IPS-18a (cell line): ENCODE measurements around the gene PUS7L.
A peak's percentile ranks its signal among the peaks of the same experiment; 100 is the strongest.
"Not testable (repeated sequence)": the region's sequence is repeated elsewhere in the genome, so short reads cannot be mapped to it uniquely, and the experiment has no call there.

Experiments used
- H3K27ac ChIP-seq: one replicate; pipeline ENCODE4 v1.5.1; 2013; ENCODE audit warnings: low read length
- H3K27me3 ChIP-seq: one replicate; pipeline ENCODE4 v1.6.1; 2013; ENCODE audit warnings: mild to moderate bottlenecking, low read length; ENCODE audit not compliant: control insufficient read depth, insufficient read depth
- H3K36me3 ChIP-seq: one replicate; pipeline ENCODE4 v1.6.1; 2013; ENCODE audit warnings: low read depth, low read length; ENCODE audit not compliant: control insufficient read depth
- H3K4me1 ChIP-seq: one replicate; pipeline ENCODE4 v1.6.1; 2013; ENCODE audit warnings: low read depth, low read length; ENCODE audit not compliant: control insufficient read depth
- H3K4me3 ChIP-seq: one replicate; pipeline ENCODE4 v1.5.1; 2013; ENCODE audit warnings: low read length
- H3K9ac ChIP-seq: one replicate; pipeline ENCODE4 v1.6.1; 2013; ENCODE audit warnings: mild to moderate bottlenecking, low read length, moderate library complexity
- H3K9me3 ChIP-seq: one replicate; pipeline ENCODE4 v1.6.1; 2013; ENCODE audit warnings: low read depth, low read length; ENCODE audit not compliant: control insufficient read depth

Gene PUS7L

DNA sequence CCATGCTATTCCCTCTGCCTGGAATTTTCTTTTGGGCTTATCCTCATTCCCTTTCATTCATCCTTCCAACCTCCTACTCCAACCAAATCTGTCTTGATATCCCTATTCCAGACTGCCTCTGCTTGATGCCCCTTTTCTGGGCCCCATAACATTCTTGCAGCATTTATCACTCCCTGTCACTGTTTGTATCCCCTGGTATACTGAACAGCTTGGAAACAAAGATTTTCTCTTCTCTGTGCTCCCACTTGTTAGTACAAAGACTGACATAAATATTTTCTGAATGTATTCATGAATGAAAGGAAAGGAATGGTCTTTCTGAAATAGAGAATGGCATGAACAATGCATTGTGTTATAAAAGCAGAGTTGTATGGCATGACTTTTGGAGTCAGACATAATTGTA, 7.7 kb upstream of the PUS7L start:
- no peaks in the 10 kb centered on the region for H3K9me3 ChIP-seq
- H3K4me1 ChIP-seq: peaks cover 22% of the 10 kb centered on the region
- H3K36me3 ChIP-seq: no peaks in the 10 kb centered on the region
- H3K27ac ChIP-seq: no peak overlapping the region
- no peak overlapping the region for H3K4me3 ChIP-seq
- no peaks in the 10 kb centered on the region for H3K27me3 ChIP-seq
- no peak overlapping the region for H3K9ac ChIP-seq

DNA sequence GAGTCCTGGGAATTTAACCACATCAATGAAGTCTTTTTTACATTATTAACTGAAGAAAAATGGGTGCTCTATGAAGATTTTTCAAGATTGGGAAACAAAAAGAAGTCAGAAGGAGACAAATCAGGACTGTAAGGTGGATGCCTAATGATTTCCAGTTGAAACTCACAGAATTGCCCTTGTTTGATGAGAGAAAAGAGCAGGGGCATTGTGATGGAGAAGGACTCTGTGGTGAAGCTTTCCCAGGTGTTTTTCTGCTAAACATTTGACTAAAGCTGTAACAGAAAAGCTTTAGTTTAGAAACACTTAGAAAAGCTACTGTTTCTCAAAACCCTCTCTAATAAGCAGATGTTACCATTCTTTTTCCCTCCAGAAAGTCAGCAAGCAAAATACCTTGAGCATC, 5.9 kb upstream of the PUS7L start:
- Histone ChIP-seq H3K4me3 (no peak overlapping the region), H3K36me3 (no peaks in the 10 kb centered on the region), H3K27me3 (no peaks in the 10 kb centered on the region), H3K9ac (no peak overlapping the region), H3K4me1 (peaks cover 22% of the 10 kb centered on the region), H3K9me3 (no peaks in the 10 kb centered on the region), H3K27ac (no peak overlapping the region)

DNA sequence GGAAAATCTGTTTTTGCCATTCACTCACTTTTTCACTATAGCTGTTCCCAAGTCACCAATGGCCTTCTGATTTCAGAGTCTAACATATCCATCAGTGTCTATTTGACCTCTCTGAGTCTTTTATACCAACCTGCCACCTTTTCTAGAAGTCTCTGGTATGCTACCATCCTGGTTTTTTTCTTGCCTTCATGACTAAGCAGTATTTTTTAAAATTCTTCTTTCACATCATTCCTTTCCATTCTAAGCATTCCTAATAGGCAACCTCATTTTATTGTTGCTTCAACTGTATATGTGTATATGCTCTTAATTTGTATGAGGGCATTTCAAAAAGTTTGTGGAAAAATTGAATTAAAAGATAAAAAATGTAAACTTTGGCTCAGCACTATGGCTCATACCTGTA, 5.2 kb upstream of the PUS7L start:
- H3K27me3 ChIP-seq: no peaks in the 10 kb centered on the region
- H3K27ac ChIP-seq: no peak overlapping the region
- H3K4me3 ChIP-seq: no peak overlapping the region
- no peaks in the 10 kb centered on the region for H3K9me3 ChIP-seq
- no peak overlapping the region for H3K9ac ChIP-seq
- H3K36me3 ChIP-seq: no peaks in the 10 kb centered on the region
- peaks cover 22% of the 10 kb centered on the region for H3K4me1 ChIP-seq

DNA sequence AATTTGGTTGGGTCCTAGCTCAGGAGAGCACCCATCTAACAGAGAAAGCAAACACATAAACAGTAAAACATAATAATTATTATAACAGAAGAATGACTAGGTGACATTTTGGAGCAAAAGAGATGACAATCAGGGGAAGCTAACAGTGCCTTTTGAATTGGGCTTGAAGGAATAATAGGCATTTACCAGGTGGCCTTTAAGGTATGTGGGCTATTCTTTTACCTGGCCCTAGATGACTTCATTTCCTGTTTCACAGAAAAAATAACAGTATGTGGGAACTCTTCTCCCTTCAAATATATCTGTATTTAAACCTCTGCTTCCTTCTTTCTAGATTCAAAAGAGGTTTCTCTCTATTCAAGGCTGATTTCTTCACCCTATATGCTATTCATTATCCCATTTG, 4.0 kb upstream of the PUS7L start:
- H3K36me3 ChIP-seq: no peaks in the 10 kb centered on the region
- no peaks in the 10 kb centered on the region for H3K27me3 ChIP-seq
- H3K4me3 ChIP-seq: peak overlapping the region; percentile 11
- no peaks in the 10 kb centered on the region for H3K9me3 ChIP-seq
- H3K4me1 ChIP-seq: peaks cover 27% of the 10 kb centered on the region
- H3K9ac ChIP-seq: no peak overlapping the region
- H3K27ac ChIP-seq: peak overlapping the region; percentile 79

DNA sequence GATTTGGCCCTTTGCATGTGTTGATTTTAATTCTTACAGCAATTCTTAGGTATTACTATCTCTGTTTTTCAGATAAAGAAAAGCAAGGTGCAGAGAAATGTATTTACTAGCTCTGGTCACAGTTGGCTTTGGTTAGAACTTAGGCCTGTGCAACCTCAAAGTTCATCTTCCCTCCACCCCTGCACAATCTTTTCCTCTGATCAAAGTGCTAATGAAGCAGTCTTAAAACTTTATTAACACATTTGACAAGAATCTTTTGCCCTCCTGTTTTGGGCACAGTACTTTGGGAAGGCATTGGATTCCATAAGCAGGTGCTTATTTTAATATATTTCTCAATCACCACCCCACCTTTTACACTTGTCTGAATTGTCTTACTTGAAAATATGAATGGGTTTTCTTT, 2.9 kb upstream of the PUS7L start:
- H3K36me3 ChIP-seq: no peaks in the 10 kb centered on the region
- no peak overlapping the region for H3K27ac ChIP-seq
- H3K4me1 ChIP-seq: peaks cover 28% of the 10 kb centered on the region
- no peak overlapping the region for H3K9ac ChIP-seq
- no peaks in the 10 kb centered on the region for H3K9me3 ChIP-seq
- no peak overlapping the region for H3K4me3 ChIP-seq
- no peaks in the 10 kb centered on the region for H3K27me3 ChIP-seq

DNA sequence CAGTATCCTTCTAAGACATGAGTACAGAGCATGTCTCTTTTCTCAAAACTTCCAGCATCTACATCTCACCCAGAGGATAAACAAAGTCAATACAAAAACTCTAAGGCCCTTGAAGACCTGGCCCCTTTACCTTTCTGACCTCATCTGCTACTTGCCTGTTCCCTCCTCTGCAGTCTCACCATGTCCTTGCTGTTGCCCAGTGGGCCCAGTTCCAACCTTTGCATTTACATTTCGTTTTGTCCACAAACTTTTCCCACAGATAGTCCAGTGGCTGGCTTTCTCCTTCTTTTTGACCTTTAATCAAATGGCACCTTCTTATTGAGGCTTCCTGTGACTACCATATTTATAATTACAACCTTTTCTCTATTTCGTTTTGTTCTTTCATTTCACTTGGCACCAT, 1.8 kb upstream of the PUS7L start:
- no peaks in the 10 kb centered on the region for H3K27me3 ChIP-seq
- H3K36me3 ChIP-seq: no peaks in the 10 kb centered on the region
- H3K9ac ChIP-seq: no peak overlapping the region
- no peak overlapping the region for H3K27ac ChIP-seq
- peaks cover 28% of the 10 kb centered on the region for H3K4me1 ChIP-seq
- H3K9me3 ChIP-seq: no peaks in the 10 kb centered on the region
- H3K4me3 ChIP-seq: no peak overlapping the region

DNA sequence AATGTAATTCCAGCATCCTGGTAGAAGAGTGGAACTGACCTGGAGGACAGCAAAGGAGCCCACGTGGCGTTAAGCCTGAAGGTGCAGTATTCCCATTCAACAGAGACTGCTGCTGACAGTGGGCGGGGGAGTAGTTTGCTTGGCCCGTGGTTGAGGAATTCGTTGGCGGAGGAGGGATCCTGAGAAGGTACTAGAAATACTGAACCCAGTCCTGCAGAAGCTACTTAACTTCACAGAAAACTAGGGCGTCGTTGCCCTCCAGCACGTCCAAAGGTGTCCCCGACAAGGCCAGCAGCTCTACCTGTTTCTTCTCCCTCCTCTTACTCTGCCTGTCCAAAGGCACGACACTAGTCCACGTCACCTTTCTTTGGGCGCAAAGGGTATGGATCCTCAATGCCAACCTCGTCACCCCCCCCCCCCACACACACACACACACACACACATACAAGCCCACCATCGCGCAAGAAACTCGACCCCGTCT, 303 bp downstream of the PUS7L start:
- peaks cover 17% of the 10 kb centered on the region for H3K36me3 ChIP-seq
- H3K27me3 ChIP-seq: no peaks in the 10 kb centered on the region
- peak overlapping the region; percentile 77 for H3K9ac ChIP-seq
- H3K4me3 ChIP-seq: peak overlapping the region; percentile 76
- H3K27ac ChIP-seq: no peak overlapping the region
- no peaks in the 10 kb centered on the region for H3K9me3 ChIP-seq
- peaks cover 18% of the 10 kb centered on the region for H3K4me1 ChIP-seq

DNA sequence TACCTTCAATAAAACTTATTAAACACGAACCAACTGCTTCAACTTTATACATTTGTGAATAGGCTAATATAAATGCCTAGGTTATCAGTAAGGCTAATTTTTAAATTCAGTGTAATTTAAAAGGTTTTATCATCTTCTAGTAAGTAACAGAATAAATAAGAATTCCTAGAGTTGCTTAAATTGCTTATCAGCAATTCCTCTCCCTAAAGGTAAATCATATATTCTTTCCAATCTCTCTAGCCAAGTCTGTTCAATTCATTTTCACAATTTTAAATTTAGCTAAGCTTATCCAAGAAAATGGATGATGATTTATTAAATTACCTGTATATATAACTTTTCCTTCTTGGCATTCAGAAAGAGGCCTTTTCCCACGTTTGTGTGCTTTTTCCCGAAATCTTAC, 4.6 kb downstream of the PUS7L start:
- Histone ChIP-seq H3K27ac (no peak overlapping the region), H3K9ac (no peak overlapping the region), H3K36me3 (peaks cover 17% of the 10 kb centered on the region), H3K4me1 (peaks cover 6% of the 10 kb centered on the region), H3K9me3 (no peaks in the 10 kb centered on the region), H3K27me3 (no peaks in the 10 kb centered on the region), H3K4me3 (no peak overlapping the region)

DNA sequence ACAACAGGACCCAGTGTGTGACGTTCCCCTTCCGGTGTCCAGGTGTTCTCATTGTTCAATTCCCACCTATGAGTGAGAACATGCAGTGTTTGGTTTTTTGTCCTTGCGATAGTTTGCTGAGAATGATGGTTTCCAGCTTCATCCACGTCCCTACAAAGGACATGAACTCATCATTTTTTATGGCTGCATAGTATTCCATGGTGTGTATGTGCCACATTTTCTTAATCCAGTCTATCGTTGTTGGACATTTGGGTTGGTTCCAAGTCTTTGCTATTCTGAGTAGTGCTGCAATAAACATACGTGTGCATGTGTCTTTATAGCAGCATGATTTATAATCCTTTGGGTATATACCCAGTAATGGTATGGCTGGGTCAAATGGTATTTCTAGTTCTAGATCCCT, 7.2 kb downstream of the PUS7L start:
- not testable (repeated sequence) for H3K4me1 ChIP-seq, H3K27me3 ChIP-seq, H3K9ac ChIP-seq, H3K9me3 ChIP-seq, H3K27ac ChIP-seq, H3K4me3 ChIP-seq
- H3K36me3 ChIP-seq: peaks cover 17% of the 10 kb centered on the region

DNA sequence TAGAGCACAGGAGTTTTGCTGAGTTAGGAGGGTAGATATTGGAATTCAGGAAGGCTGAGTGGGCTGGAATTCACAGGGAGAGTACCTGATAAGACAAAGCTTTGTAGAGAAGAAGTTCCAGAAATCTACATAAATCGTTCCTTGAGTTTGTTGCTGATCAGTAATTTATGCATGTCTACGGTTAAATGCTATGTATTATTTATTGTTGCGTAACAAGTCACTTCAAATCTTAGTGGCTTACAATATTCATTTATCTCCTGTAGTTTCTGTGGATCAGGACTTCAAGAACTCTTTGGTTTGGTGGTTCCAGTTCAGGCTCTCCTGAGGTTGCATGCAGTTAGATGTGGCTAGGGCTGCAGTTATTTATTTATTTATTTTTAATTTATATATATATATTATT, 7.8 kb downstream of the PUS7L start:
- no peaks in the 10 kb centered on the region for H3K4me1 ChIP-seq
- H3K36me3 ChIP-seq: peaks cover 17% of the 10 kb centered on the region
- no peak overlapping the region for H3K27ac ChIP-seq
- H3K4me3 ChIP-seq: no peak overlapping the region
- H3K27me3 ChIP-seq: no peaks in the 10 kb centered on the region
- H3K9ac ChIP-seq: no peak overlapping the region
- no peaks in the 10 kb centered on the region for H3K9me3 ChIP-seq

DNA sequence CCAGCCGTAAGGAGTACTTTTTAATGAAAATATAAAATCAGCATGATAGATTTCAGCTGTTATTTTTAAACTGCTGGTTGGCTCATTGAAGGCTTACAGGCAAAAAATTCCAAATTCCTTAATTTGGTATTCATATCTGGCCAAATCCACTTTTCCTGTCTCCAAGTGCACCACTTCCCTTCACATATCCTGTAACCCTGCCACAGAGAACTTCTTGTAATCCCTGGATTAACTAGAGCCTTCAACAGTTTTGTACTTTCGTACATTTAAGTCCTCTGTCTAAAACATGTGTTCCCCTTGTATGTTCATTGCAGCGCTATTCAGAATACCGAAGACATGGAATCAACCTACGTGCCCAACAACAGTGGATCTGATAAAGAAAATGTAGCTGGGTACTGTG, 9.6 kb downstream of the PUS7L start:
- no peak overlapping the region for H3K4me3 ChIP-seq
- H3K4me1 ChIP-seq: no peaks in the 10 kb centered on the region
- no peaks in the 10 kb centered on the region for H3K9me3 ChIP-seq
- H3K27me3 ChIP-seq: no peaks in the 10 kb centered on the region
- H3K27ac ChIP-seq: no peak overlapping the region
- H3K9ac ChIP-seq: no peak overlapping the region
- H3K36me3 ChIP-seq: peaks cover 9% of the 10 kb centered on the region

DNA sequence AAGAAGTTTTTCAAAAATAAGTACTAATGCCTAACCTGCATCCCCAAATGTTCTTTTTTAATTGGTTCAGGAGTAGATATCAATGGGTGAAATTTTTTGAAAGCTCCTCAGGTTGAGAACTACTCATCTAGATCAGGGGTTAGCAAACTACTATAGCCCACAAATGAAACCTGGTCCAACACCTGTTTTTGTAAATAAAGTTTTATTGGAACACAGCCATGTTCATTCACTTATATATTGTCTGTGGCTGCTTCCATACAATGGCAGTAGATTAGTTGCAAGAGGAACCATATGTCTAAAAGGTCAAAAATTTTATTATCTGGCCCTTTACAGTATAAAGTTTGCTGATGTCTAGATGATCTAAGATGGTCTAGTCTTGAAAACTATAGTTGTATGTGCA, 13.8 kb downstream of the PUS7L start:
- no peaks in the 10 kb centered on the region for H3K27me3 ChIP-seq
- no peaks in the 10 kb centered on the region for H3K9me3 ChIP-seq
- peaks cover 10% of the 10 kb centered on the region for H3K36me3 ChIP-seq
- H3K4me3 ChIP-seq: no peak overlapping the region
- no peak overlapping the region for H3K9ac ChIP-seq
- H3K27ac ChIP-seq: no peak overlapping the region
- no peaks in the 10 kb centered on the region for H3K4me1 ChIP-seq
